ENCODE results near the gene FKBP1A. TPM values are rescaled to one million over a fixed set of nuclear protein-coding genes. Genes with fewer than 3 reads are reported as not detected.

The FKBP1A gene
- total and polyA plus RNA-seq, 2 donors from 2014 or later: 220 to 260 TPM

GRCh38 chr20:1332749-1333300 is 60.0 kb downstream of the FKBP1A start:
- H3K27me3 ChIP-seq (ENCODE audit: control insufficient read depth, insufficient read depth, low read length): no peaks in the 10 kb centered on the region
- H3K27ac ChIP-seq (ENCODE audit: low read depth in 2 of 2, low read length in 2 of 2): no peak overlapping the region
- H3K9me3 ChIP-seq (ENCODE audit: control insufficient read depth in 2 of 3, insufficient read depth in 1 of 3, low read length in 3 of 3): no peaks in the 10 kb centered on the region
- TF ChIP-seq CTCF (IDR thresholded peaks at IDR 0.05; ENCODE audit: borderline replicate concordance, extremely low read depth, insufficient read depth): no peak
- H3K36me3 ChIP-seq (ENCODE audit: control insufficient read depth in 2 of 3, insufficient read depth in 3 of 3, low read length in 3 of 3): no peaks in the 10 kb centered on the region
- FAIRE-seq (no peak), DNase-seq (no peak)
- H3K4me1 ChIP-seq (ENCODE audit: control insufficient read depth in 2 of 3, insufficient read depth in 2 of 3, low read depth in 1 of 3, low read length in 3 of 3): peaks cover 0 to 41% (median 32%) of the 10 kb centered on the region in 3 donors
- H3K4me3 ChIP-seq (ENCODE audit: low read length in 3 of 3): no peak overlapping the region
- intact Hi-C loops (cut with DNase I): no loop called here
- H3K9ac ChIP-seq (ENCODE audit: low read length in 3 of 3): no peak overlapping the region

GRCh38 chr20:1331801-1332453 is 60.9 kb downstream of the FKBP1A start:
- no peaks in the 10 kb centered on the region for H3K36me3 ChIP-seq (ENCODE audit: control insufficient read depth in 2 of 3, insufficient read depth in 3 of 3, low read length in 3 of 3)
- H3K9ac ChIP-seq (ENCODE audit: low read length in 3 of 3): no peak overlapping the region
- H3K9me3 ChIP-seq (ENCODE audit: control insufficient read depth in 2 of 3, insufficient read depth in 1 of 3, low read length in 3 of 3): no peaks in the 10 kb centered on the region
- H3K4me1 ChIP-seq (ENCODE audit: control insufficient read depth in 2 of 3, insufficient read depth in 2 of 3, low read depth in 1 of 3, low read length in 3 of 3): peaks cover 0 to 46% (median 41%) of the 10 kb centered on the region in 3 donors
- DNase-seq (no peak), FAIRE-seq (no peak)
- no peak overlapping the region for H3K27ac ChIP-seq (ENCODE audit: low read depth in 2 of 2, low read length in 2 of 2)
- H3K27me3 ChIP-seq (ENCODE audit: control insufficient read depth, insufficient read depth, low read length): no peaks in the 10 kb centered on the region
- intact Hi-C loops (cut with DNase I): no loop called here
- H3K4me3 ChIP-seq (ENCODE audit: low read length in 3 of 3): no peak overlapping the region
- TF ChIP-seq CTCF (IDR thresholded peaks at IDR 0.05; ENCODE audit: borderline replicate concordance, extremely low read depth, insufficient read depth): no peak

DNA sequence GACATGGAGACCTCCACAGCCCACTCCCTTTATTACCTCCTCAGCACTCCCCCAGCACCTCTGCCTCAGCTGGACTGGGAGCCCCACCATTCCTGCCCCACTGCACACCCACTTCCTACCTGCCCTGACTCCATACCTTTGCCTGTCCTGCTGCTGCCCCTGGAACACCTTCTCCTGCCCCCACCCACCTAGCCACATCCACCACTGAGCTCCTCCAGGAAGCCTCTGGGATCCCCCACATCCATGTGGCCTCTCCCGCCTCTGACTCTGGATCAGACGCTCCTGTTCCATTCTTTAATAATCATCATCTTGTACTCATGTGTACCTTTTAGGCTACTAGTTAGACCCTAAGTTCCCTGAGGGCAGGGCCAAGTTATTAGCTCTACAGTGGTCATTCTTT is 61.8 kb downstream of the FKBP1A start:
- no peaks in the 10 kb centered on the region for H3K36me3 ChIP-seq (ENCODE audit: control insufficient read depth in 2 of 3, insufficient read depth in 3 of 3, low read length in 3 of 3)
- peak overlapping the region in 1 of 2 donors; percentile 67 for H3K27ac ChIP-seq (ENCODE audit: low read depth in 2 of 2, low read length in 2 of 2)
- FAIRE-seq (no peak), DNase-seq (no peak)
- intact Hi-C loops (cut with DNase I): no loop called here
- no peak for TF ChIP-seq CTCF (IDR thresholded peaks at IDR 0.05; ENCODE audit: borderline replicate concordance, extremely low read depth, insufficient read depth)
- H3K4me3 ChIP-seq (ENCODE audit: low read length in 3 of 3): no peak overlapping the region
- H3K9me3 ChIP-seq (ENCODE audit: control insufficient read depth in 2 of 3, insufficient read depth in 1 of 3, low read length in 3 of 3): no peaks in the 10 kb centered on the region
- no peaks in the 10 kb centered on the region for H3K27me3 ChIP-seq (ENCODE audit: control insufficient read depth, insufficient read depth, low read length)
- H3K9ac ChIP-seq (ENCODE audit: low read length in 3 of 3): no peak overlapping the region
- peaks cover 4 to 46% (median 43%) of the 10 kb centered on the region in 3 donors for H3K4me1 ChIP-seq (ENCODE audit: control insufficient read depth in 2 of 3, insufficient read depth in 2 of 3, low read depth in 1 of 3, low read length in 3 of 3)

Data from kidney (tissue), 14 donors.